ENCODE results near the gene FAM78B.

GRCh38 chr1:166190400-166190799, 23.6 kb upstream of the FAM78B start:
- TF ChIP-seq CTCF (IDR thresholded peaks at IDR 0.05; ENCODE audit: control extremely low read depth in 1 of 3, insufficient read depth in 1 of 3, low read depth in 1 of 3, low read length in 3 of 3) (no peak), ZNF274 (IDR thresholded peaks at IDR 0.05; ENCODE audit: borderline replicate concordance, extremely low read depth, low read length) (no peak), POLR2A (IDR thresholded peaks at IDR 0.05; ENCODE audit: control extremely low read depth in 1 of 2, low read depth in 2 of 2, low read length in 2 of 2) (no peak), SIN3A (conservative IDR thresholded peaks at IDR 0.05 in 1 of 2, IDR thresholded peaks at IDR 0.05 in 1 of 2; ENCODE audit: low read depth in 1 of 2, low read length in 2 of 2) (no peak), RFX5 (IDR thresholded peaks at IDR 0.05; ENCODE audit: borderline replicate concordance, low read depth, low read length) (no peak), CEBPB (IDR thresholded peaks at IDR 0.05; ENCODE audit: low read depth, low read length) (no peak), SP2 (IDR thresholded peaks at IDR 0.05; ENCODE audit: low read length) (no peak), CHD2 (IDR thresholded peaks at IDR 0.05; ENCODE audit: low read length) (no peak), CHD7 (IDR thresholded peaks at IDR 0.05; ENCODE audit: insufficient replicate concordance, low read length) (no peak), POLR2AphosphoS5 (IDR thresholded peaks at IDR 0.05; ENCODE audit: low read depth, low read length) (no peak), BACH1 (IDR thresholded peaks at IDR 0.05; ENCODE audit: low read length) (no peak)
